Stimulated activated CD4-positive, alpha-beta T cell treated with anti-CD3 and anti-CD28 coated beads, Interleukin-12 subunit alpha, Interleukin-12 subunit beta, amount 100 ng/mL, for 24 hours (primary cell): ENCODE data around the gene SMC1A.
"Not testable (repeated sequence)": the region's sequence is repeated elsewhere in the genome, so short reads cannot be mapped to it uniquely, and the experiment has no call there.

Experiments used
- DNase-seq, 2 experiments: peaks; one replicate each; pipeline ENCODE4 v3.0.0-alpha.2; 2020; ENCODE audit warnings: low read depth in 2 of 2

SMC1A gene

GRCh38 chrX:53422086-53422860 is at the start of gene SMC1A:
SMC1A (minus strand) TSS chrX:53422654; CDS start chrX:53422600, 54 bp downstream.
- peak; percentile 84 to 92 for DNase-seq

GRCh38 chrX:53471346-53471745 is 48.9 kb upstream of the SMC1A start:
- no peak for DNase-seq

GRCh38 chrX:53468659-53469058 is 46.2 kb upstream of the SMC1A start:
- not testable (repeated sequence) for DNase-seq

- no peak for DNase-seq
These were observed 35.6 kb upstream of the SMC1A start for GRCh38 chrX:53458082-53458481.

- DNase-seq = no peak
These were observed 33.8 kb upstream of the SMC1A start for GRCh38 chrX:53456254-53456653.

- no peak for DNase-seq
These were observed 30.4 kb upstream of the SMC1A start for GRCh38 chrX:53452812-53453211.

- DNase-seq = no peak
These were observed 27.2 kb upstream of the SMC1A start for GRCh38 chrX:53449632-53450031.

- DNase-seq = no peak
These were observed 25.0 kb upstream of the SMC1A start for GRCh38 chrX:53447441-53447840.

GRCh38 chrX:53445977-53446376 is 23.5 kb upstream of the SMC1A start:
- no peak for DNase-seq

- DNase-seq = no peak
These were observed 19.8 kb upstream of the SMC1A start for GRCh38 chrX:53442322-53442631.

- DNase-seq = peak; percentile 48 to 71
These were observed 19.3 kb upstream of the SMC1A start for GRCh38 chrX:53441531-53442321.

GRCh38 chrX:53440621-53441517 is 18.4 kb upstream of the SMC1A start:
- DNase-seq = no peak

- DNase-seq = no peak
These were observed 17.6 kb upstream of the SMC1A start for GRCh38 chrX:53440101-53440500.

GRCh38 chrX:53438832-53439230 is 16.4 kb upstream of the SMC1A start:
- DNase-seq = no peak

GRCh38 chrX:53438174-53438831 is 15.8 kb upstream of the SMC1A start:
- DNase-seq = no peak

GRCh38 chrX:53437206-53437605 is 14.8 kb upstream of the SMC1A start:
- DNase-seq = no peak

- peak in 1 of 2 experiments; percentile 49 for DNase-seq
These were observed 13.5 kb upstream of the SMC1A start for GRCh38 chrX:53435997-53436396.

- peak; percentile 70 to 86 for DNase-seq
These were observed 11.5 kb upstream of the SMC1A start, which contains the start of gene HSD17B10 for GRCh38 chrX:53433651-53434639. HSD17B10 (minus strand) TSS chrX:53434370; CDS start chrX:53434345, 25 bp downstream.

GRCh38 chrX:53430231-53430630 is 7.8 kb upstream of the SMC1A start:
- no peak for DNase-seq

- DNase-seq = no peak
These were observed 7.3 kb upstream of the SMC1A start for GRCh38 chrX:53429755-53430154.
